Breast epithelium (tissue), 3 donors: ENCODE measurements around the gene DDX25.

ENCODE experiments used
- CTCF ChIP-seq, 3 donors: fragments of 450-650 bp; IDR thresholded peaks; one replicate each; pipeline ENCODE4 v1.5.1; 2016 to 2017; ENCODE audit warnings: antibody characterized with exemption in 3 of 3, mild to moderate bottlenecking in 3 of 3, moderate library complexity in 3 of 3
- POLR2A ChIP-seq: fragments of 450-650 bp; IDR thresholded peaks from one replicate; pipeline ENCODE4 v1.6.1; 2016; ENCODE audit warnings: antibody characterized with exemption, mild to moderate bottlenecking, moderate library complexity
- POLR2AphosphoS5 ChIP-seq, 3 donors: sonication (generic); formaldehyde crosslinking; IDR thresholded peaks; one replicate each; pipeline ENCODE4 v1.6.1; 2017; ENCODE audit warnings: antibody characterized with exemption in 3 of 3

DNA sequence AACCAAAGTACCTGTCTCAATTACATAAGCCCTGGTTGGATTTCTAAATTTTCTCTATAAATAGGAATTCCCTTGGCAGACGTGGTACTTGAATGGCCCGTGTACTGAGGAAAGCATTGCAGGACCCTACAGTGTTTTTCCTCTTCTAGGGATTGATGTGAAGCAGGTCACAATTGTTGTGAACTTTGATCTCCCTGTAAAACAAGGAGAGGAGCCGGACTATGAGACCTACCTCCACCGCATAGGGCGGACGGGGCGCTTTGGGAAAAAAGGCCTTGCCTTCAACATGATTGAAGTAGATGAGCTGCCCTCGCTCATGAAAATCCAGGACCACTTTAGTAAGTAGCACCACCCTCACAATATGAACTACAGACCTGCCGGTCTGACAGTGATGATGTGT lies 16.7 kb downstream of the DDX25 start:
- TF ChIP-seq POLR2A (no peak), CTCF (IDR thresholded peaks at IDR 0.05) (no peak), POLR2AphosphoS5 (IDR thresholded peaks at IDR 0.05) (no peak)
